NCI-H510A (cell line): ENCODE results near the gene HMGN1.
A peak's percentile ranks its signal among the peaks of the same experiment; 100 is the strongest.

Source experiments
- DNase-seq: peaks from one replicate; lab custom pipeline; 2025; lab: John Stamatoyannopoulos, UW

HMGN1 gene

GRCh38 chr21:39367783-39368182, 18.9 kb upstream of the HMGN1 start:
- no peak for DNase-seq

- DNase-seq, result no peak
Measured at GRCh38 chr21:39366563-39366962, 17.7 kb upstream of the HMGN1 start.

GRCh38 chr21:39364949-39365348, 16.1 kb upstream of the HMGN1 start:
- DNase-seq, result no peak

- DNase-seq, result no peak
Measured at GRCh38 chr21:39363607-39364555, 15.0 kb upstream of the HMGN1 start.

- DNase-seq, result no peak
Measured at GRCh38 chr21:39362733-39363132, 13.8 kb upstream of the HMGN1 start.

- DNase-seq, result no peak
Measured at GRCh38 chr21:39359382-39359781, 10.5 kb upstream of the HMGN1 start.

GRCh38 chr21:39353295-39353694, 4.4 kb upstream of the HMGN1 start:
- DNase-seq, result no peak

GRCh38 chr21:39350094-39351005, 1.5 kb upstream of the HMGN1 start:
- DNase-seq, result no peak

GRCh38 chr21:39349211-39350093, 564 bp upstream of the HMGN1 start:
- DNase-seq, result peak; percentile 94

GRCh38 chr21:39348040-39348354, 891 bp downstream of the HMGN1 start:
- DNase-seq, result no peak

GRCh38 chr21:39347537-39347936, 1.4 kb downstream of the HMGN1 start:
- DNase-seq, result no peak

GRCh38 chr21:39346671-39347331, 2.1 kb downstream of the HMGN1 start:
- no peak for DNase-seq

- DNase-seq, result no peak
Measured at GRCh38 chr21:39346206-39346605, 2.7 kb downstream of the HMGN1 start.

GRCh38 chr21:39345440-39345839, 3.4 kb downstream of the HMGN1 start:
- no peak for DNase-seq

GRCh38 chr21:39344848-39345247, 4.0 kb downstream of the HMGN1 start:
- no peak for DNase-seq

- no peak for DNase-seq
Measured at GRCh38 chr21:39341249-39341923, 7.5 kb downstream of the HMGN1 start.

GRCh38 chr21:39340687-39341086, 8.2 kb downstream of the HMGN1 start:
- DNase-seq, result no peak

- DNase-seq, result no peak
Measured at GRCh38 chr21:39339231-39339630, 9.7 kb downstream of the HMGN1 start.

GRCh38 chr21:39336457-39337008, 12.4 kb downstream of the HMGN1 start:
- no peak for DNase-seq

GRCh38 chr21:39334611-39335010, 14.3 kb downstream of the HMGN1 start:
- DNase-seq, result no peak

- no peak for DNase-seq
Measured at GRCh38 chr21:39332175-39332574, 16.7 kb downstream of the HMGN1 start.
